GM12878 (cell line): Measurements from ENCODE around the gene HMOX1. TPM values are rescaled to one million over a fixed set of nuclear protein-coding genes. Genes with fewer than 3 reads are reported as not detected.
A peak's percentile ranks its signal among the peaks of the same experiment; 100 is the strongest.

ENCODE experiments used
- FOXK2 ChIP-seq: fragments of 450-650 bp; IDR thresholded peaks from 2 replicates; pipeline ENCODE4 v1.6.1; 2017; ENCODE audit warnings: mild to moderate bottlenecking, moderate library complexity
- HDAC6 ChIP-seq: fragments of 200-600 bp; sonication (generic); IDR thresholded peaks from one replicate; pipeline ENCODE4 v1.8.0; 2017; ENCODE audit warnings: antibody characterized with exemption; ENCODE audit not compliant: unreplicated experiment
- IKZF1 ChIP-seq: fragments of 450-650 bp; conservative IDR thresholded peaks from 2 replicates; pipeline ENCODE4 v1.6.1; 2017; ENCODE audit warnings: antibody characterized with exemption, mild to moderate bottlenecking
- MEF2B ChIP-seq: fragments of 450-650 bp; IDR thresholded peaks from 2 replicates; pipeline ENCODE4 v1.6.1; 2018; ENCODE audit warnings: mild to moderate bottlenecking, moderate library complexity; ENCODE audit not compliant: partially characterized antibody, poor library complexity, severe bottlenecking
- MTA2 ChIP-seq: fragments of 450-650 bp; IDR thresholded peaks from 2 replicates; pipeline ENCODE4 v1.6.1; 2016; ENCODE audit warnings: low read depth, mild to moderate bottlenecking, moderate library complexity
- NFYB ChIP-seq: IDR thresholded peaks from 2 replicates; pipeline ENCODE4 v1.6.1; 2011; ENCODE audit warnings: low read depth, mild to moderate bottlenecking, low read length, improper control_type of control experiment, moderate library complexity; ENCODE audit not compliant: insufficient read depth
- PKNOX1 ChIP-seq: fragments of 450-650 bp; IDR thresholded peaks from 2 replicates; pipeline ENCODE4 v1.6.1; 2016; ENCODE audit warnings: mild to moderate bottlenecking
- PRDM15 ChIP-seq: fragments of 450-650 bp; formaldehyde crosslinking; IDR thresholded peaks from 2 replicates; pipeline ENCODE4 v1.4.0; 2020; ENCODE audit warnings: mild to moderate bottlenecking, moderate library complexity
- RELB ChIP-seq: fragments of 450-650 bp; IDR thresholded peaks from 2 replicates; pipeline ENCODE4 v1.6.1; 2017; ENCODE audit warnings: low read depth, mild to moderate bottlenecking, moderate library complexity
- REST ChIP-seq: IDR thresholded peaks from 2 replicates; pipeline ENCODE4 v1.6.1; 2012; ENCODE audit warnings: mild to moderate bottlenecking, low read depth, low read length
- SUZ12 ChIP-seq: fragments of 200-600 bp; sonication (generic); IDR thresholded peaks from one replicate; pipeline ENCODE4 v1.6.1; 2018; ENCODE audit warnings: antibody characterized with exemption, mild to moderate bottlenecking; ENCODE audit not compliant: unreplicated experiment
- TAF1 ChIP-seq: IDR thresholded peaks from 2 replicates; pipeline ENCODE4 v1.6.1; 2011; ENCODE audit warnings: mild to moderate bottlenecking, low read depth, low read length, borderline replicate concordance
- TCF12 ChIP-seq: IDR thresholded peaks from 2 replicates; pipeline ENCODE4 v1.6.1; 2011; ENCODE audit warnings: low read depth, mild to moderate bottlenecking, low read length
- TCF7 ChIP-seq: IDR thresholded peaks from 2 replicates; pipeline ENCODE4 v1.6.1; 2014; ENCODE audit warnings: antibody characterized with exemption, borderline replicate concordance
- ZBTB4 ChIP-seq: fragments of 450-650 bp; formaldehyde crosslinking; IDR thresholded peaks from 2 replicates; pipeline ENCODE4 v1.4.0; 2022; ENCODE audit warnings: mild to moderate bottlenecking, moderate library complexity
- polyA plus RNA-seq, 11 experiments: library from polyadenylated mRNA; depleted of rRNA in 4 of 11; unstranded in 6 of 11; stranded (reverse) in 5 of 11; fragments of >200 nt; fragmentation: Nextera tagmentation in 4 of 11; fragmentation: Illumina TruSeq in 1 of 11; extraction: Ambion mirVana in 4 of 11; extraction: Trizol in 1 of 11; gene quantifications; 1 replicate in 1 of 11; 2 replicates in 10 of 11; pipeline versions ENCODE4 v1.2.1 to v1.2.3, GENCODE V29; 2011 to 2016; ENCODE audit warnings: inconsistent platforms in 2 of 11, missing spikeins in 2 of 11, low read depth in 1 of 11
- total RNA-seq, 4 experiments: library from RNA; depleted of rRNA in 3 of 4; stranded (reverse); fragments of >200 nt in 3 of 4; fragmentation: Illumina TruSeq in 1 of 4; extraction: Trizol in 1 of 4; gene quantifications; 2 replicates each; pipeline versions ENCODE4 v1.2.1 to v1.2.3, GENCODE V29; 2013 to 2021

Gene HMOX1
- total and polyA plus RNA-seq, 10 of the 15 experiments (the other 5 are each of a cell fraction or from before 2014, with no cell fraction given): 1.5 to 36.7 (median 18.8) TPM

GRCh38 chr22:35399678-35400500 lies 19.0 kb downstream of the HMOX1 start, which contains the start of gene MCM5 (continued):
- TF ChIP-seq PRDM15 (CRISPR knock-in tag) (no peak), HDAC6 (no peak), SUZ12 (no peak), RELB (peak; percentile 94), TAF1 (peak; percentile 89; the same call in 1 of the 2 replicates), TCF7 (no peak), ZBTB4 (CRISPR knock-in tag) (no peak), NFYB (peak; percentile 97), FOXK2 (peak; percentile 35; the same call in 1 of the 2 replicates), MTA2 (no peak), REST (no peak), PKNOX1 (peak; percentile 86), MEF2B (no peak), TCF12 (peak; percentile 26; the same call in 1 of the 2 replicates), IKZF1 (peak; percentile 65)
